HG03045 (cell line): ENCODE data around the gene SLFNL1.

ENCODE experiments used
- ATAC-seq: cut with Tn5 transposase; IDR thresholded peaks from one replicate; pipeline ENCODE4 v1.9.1; 2021; ENCODE audit warnings: mild to moderate bottlenecking, moderate library complexity; ENCODE audit not compliant: unreplicated experiment

Gene SLFNL1

DNA sequence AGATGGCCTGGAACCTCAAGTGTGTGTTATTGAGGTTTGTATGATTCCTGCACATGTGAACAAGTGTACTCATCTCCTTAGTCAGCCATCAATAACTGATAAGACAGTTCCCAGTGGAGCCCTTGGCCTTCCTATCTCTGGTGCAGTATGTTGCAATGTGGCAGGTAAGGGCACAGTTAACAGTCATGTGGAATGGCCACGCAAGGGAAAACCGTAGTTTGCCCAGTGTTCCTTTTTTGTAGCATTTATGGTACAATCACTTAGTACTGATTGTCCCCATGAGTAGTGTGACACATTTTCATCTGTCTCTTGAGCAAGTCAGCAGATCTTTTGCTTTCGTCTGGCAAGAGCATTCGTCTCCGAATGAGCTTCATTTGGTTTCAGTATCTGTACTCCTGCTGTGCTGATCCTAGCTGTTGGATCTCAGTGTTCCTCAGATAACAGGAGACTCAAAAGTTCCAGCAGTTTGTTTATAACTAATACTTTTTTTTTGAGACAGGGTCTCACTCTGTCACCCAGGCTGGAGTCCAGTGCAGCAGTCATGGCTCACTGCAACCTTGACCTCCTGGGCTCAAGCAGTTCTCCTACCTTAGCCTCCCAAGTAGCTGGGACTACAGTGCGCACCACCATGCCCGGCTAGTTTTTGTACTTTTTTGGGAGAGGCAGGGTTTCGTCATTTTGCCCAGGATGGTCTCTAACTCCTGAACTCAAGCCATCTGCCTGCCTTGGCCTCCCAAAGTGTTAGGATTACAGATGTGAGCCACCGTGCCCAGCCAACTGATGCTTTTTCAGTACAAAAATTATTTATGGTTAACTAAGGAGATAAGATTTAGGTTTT, 33.9 kb downstream of the SLFNL1 start:
- no peak for ATAC-seq

DNA sequence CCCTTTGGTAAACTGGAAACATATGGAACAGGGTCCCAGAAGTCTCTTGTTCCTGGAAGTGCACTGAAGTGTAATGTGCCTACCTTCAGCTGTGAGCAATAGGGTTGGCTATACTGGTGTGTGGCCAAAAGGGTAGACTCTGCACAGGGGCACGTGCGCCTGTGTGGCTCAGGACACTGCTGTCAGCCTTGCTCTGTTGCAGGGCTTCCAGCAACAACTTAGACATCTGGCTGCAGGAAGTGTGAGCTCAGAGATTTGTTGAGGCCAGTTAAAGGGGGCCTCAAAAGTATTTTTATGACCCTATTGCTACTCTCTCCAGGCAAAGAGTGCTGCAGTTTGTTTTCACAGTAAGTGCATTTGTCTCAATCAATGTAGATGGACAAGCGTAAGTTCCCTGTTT, 34.6 kb downstream of the SLFNL1 start:
- ATAC-seq = no peak

DNA sequence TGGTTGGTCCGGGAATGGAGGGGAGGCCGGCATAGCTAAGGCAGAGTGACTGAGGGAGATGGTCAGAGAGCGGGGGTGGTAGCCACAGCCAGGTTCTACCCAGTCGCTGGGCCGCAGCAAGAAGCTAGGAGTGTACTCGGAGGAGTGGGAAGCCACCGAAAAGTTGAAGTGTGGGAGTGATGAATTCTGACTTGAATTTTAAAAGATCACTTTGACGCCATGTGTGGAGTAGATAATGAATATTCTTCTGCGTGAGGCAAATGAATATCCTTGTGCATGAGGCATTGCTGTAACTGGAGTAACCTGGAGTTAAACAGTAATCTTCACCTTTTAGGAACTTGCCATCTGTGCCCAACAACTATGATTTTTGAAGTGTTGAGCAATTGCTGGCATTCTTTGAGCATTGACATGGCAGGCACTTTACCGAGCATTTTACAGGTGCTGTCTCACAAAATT, 35.2 kb downstream of the SLFNL1 start:
- ATAC-seq = no peak

DNA sequence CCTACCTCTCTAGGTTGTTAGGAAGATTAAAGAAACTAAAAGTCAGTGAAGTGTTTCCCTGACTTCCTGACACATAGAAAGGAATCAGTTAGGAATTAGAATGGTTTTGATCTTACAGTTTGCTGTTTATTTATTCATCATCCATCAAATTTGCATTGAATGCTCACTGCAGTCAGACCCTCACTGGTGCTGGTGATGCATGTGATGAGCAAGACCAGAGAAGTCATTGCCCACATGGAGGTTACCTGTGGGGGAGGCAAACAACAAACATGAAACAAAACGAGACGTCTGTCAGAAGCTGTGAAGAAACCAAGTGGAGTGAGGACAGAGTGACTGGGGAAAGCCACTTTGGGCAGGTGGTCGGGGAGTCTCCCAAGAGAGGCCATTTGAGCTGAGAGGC, 35.6 kb downstream of the SLFNL1 start:
- ATAC-seq = no peak

DNA sequence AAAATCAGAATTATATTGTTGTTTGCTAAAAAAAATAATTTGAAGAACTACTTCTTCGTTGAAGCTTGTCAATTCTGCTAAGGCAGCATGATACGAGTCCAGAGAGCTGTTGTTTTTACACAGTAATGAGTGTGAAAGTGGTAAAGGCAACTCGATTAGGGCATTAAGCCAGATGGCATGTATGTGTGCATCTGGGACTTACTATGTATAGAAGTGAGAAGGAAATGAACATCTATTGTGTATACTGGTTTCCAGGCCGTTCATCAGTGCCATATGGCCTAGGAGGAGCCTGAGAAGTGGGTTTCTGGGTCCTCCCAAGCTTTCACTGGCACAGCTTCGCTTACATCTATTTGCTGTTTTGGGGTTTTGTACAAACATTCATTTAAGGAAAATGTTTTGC, 36.4 kb downstream of the SLFNL1 start:
- no peak for ATAC-seq

DNA sequence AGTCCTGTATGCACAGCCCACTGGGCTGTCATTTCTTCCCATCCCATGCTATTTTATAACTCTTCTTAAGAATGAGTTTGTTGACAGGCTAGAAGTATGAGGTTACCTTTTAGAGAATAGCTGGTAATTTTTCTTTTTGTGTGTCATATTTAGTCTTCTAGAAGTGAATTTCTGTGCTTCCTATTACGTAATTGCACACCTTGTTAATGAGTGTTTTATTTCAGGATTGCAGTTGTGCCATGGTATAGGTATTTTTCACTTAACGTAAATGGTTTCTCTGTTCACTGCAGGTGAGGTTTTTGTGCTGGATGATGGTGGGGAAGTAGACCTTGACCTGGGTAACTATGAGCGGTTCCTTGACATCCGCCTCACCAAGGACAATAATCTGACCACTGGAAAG, 37.0 kb downstream of the SLFNL1 start:
- ATAC-seq = no peak

DNA sequence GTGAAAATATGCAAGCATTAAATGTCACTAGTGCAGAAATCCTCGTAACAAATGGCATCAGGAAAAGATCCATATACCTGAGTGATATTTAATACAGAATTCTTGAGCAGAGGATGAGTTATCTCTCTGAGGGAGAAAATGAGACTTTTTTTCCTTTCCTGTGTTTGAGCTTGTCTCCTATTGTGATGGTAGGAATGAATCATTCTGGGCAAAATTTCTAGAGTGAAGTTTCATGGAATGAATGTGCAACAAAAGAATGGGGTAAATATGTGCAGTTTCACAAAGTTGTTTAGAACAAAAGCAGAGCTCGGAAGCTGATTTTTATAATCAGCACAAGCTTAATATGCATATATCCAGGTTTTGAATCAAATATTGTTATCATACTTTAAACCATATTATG, 37.5 kb downstream of the SLFNL1 start:
- no peak for ATAC-seq

DNA sequence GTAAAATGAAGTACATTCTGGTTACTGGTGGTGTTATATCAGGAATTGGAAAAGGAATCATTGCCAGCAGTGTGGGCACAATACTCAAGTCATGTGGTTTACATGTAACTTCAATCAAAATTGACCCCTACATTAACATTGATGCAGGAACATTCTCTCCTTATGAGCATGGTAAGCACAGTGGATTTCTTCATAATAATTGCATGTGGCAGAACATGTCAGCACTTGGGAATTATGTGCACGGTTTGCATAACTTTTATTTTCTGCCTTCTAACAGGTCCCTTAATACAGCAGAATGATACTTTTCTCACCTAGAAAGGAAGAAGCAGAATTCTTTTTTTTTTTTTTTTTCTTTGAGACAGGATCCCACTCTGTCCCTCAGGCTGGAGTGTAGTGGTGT, 38.2 kb downstream of the SLFNL1 start:
- ATAC-seq = no peak

DNA sequence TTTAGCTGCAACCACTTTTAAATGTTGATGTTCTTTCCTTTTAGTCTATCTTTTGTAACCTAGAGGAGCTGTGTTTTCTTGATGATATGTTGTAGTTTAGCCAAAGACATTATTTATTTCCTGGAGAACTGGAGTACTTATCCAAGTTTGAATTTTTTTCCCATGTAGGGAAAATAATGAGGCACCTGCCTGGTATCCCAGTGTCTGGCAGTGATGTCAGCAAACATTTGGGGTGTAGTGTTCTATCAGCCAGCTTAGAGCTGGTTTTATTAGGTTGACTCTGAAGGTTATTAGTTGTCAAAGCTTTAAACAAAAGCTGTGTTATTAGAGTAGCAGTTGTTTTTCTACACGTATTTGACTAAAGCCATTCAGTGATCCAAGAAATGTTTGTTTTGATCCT, 38.8 kb downstream of the SLFNL1 start:
- no peak for ATAC-seq

DNA sequence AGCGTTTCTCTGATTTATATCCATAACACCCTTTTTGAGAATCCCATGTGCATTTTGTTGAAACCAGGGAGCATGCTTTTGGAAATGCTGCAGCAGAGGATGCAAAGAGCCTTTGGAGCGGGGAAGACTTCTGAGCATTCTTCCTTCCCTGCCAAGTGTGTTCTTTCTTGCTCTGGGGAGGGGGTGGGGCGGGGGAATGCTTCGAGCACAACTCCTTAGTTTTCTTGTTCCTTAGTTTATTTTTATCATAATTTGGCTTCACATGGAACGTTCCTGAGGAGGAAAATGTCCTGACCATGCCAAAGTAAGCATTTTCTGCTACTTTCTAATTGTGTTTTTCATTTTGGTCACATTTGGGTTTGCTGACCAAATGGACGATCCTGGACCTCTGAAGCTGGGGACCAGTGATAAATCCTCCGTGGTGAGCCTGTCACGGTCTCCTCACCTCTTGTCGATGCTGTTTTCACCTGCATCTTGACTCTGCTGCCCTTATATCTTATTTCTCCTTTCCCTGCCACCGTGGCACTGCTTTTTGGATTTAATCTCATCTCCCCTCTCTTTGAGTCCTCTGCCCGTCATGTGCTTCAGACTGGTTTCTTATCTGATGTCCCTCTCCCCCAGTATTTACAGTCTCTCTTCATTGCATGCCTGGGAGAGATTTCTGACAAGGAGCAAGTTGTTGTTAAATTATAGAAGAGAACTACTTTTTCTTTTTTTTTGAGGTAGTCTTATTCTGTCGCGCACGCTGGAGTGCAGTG, 39.7 kb downstream of the SLFNL1 start:
- no peak for ATAC-seq

DNA sequence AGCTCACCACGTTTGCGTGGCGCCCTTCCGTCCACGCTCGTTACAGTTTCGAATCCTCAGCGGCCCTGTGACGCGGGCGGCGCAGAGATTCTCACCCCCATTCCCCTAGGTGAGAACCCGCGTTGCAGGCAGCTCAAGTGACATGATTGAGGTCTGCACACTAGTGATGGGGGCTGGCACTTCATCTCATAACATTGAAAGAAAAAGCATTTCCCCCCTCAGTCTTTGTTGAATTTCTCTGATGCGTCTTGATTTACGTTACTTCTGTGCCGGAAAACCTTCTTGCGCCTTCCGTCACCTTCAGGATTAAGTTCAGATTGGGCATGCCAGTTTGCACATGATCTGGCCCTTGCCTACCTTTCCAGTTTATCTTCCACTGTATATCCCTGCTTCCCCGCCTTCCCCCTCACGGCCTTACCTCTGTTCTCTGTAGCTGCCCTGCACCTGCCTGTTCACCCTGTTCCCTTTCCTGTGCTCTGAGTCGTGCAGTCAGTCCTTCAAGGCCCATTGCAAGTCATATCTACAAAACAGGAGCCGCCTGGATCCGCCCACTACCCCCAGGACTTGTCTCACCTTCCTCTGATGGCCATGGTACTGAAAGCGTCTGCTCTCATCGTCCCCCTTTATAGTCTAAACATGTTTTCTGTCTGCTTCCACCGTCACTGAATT, 40.9 kb downstream of the SLFNL1 start:
- no peak for ATAC-seq

DNA sequence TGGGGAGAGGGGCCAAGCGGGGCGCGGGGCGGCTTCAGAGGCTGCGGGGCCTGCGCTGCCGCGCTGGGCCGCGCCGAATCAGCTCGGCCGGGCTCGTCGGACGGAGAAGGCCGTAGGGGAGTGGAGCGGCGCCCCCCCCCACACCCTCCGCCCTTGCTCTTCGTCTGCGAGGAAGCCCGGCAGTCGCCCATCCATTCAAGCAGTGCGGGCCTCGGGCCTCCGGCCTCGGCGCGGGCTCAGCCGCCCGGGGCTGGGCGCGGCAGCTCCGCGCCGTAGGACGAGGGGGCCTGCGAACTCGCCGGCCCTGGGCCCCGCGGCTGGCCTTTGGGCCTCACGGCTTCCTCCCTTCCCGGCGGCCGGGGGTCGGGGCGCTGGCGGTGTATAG, 41.5 kb downstream of the SLFNL1 start:
- peak; percentile 15 for ATAC-seq

DNA sequence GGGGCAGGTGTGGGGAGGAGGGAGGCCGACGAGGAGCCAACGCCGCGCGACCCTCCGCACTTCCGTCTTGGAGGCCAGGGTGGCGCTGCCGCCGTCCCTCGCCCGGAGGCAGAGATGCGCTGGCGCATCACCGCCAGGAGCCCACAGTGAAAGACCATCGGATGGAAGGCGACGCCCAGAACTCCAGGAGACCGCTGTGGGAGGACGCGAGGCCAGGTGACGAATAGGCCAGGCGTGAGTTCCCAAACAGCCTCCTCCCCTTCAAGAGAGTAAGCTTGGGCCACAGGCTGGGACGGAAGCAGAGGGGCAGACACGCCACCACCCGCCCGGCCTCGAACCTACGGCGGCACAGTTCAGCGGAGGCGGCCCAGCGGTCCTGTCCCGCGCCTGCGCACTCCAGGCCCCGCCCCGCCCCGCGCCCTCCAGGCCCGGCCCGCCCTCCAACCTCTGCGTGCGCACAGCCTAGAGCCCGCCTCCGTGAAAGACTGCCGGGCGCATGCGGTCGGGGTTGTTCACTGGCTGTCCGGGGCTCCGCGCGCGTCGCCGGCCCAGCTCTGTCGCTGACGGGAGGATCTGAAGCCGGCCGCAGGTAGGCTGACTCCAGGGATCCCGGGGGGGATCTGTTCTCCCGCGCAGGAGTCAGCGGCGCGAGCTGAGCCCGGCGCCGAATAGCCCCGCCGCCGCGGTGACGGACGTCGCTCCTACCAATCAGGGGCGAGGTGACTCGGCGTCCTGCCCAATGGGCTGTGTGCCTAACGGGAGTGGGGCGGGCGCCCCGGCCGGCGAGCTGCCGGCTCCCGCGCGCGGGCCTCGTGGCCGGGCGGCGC, 42.1 kb downstream of the SLFNL1 start, which contains the start of gene CTPS1:
CTPS1 (plus strand) TSS at position 456 of the 827 bp plus-strand sequence. CDS start 3,595 bp downstream, outside the sequence.
- ATAC-seq = peak; percentile 93

DNA sequence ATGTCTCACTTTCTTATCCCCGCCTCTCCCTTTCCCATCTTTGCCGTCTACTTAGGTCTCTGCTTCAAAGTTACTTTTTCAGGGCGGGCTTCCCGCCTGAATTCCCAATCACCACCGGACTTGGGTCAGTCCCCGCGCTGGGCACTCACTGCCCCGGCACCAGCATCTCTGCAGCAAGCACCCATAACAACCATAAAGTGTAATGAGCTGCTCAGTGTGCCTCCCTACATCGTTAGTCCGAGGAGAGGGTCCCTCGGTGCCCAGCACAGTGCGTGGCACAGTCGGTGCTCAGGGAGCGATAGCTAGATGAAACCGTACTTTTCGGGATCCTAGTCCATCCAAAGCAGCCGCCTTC, 42.7 kb downstream of the SLFNL1 start:
- no peak for ATAC-seq

DNA sequence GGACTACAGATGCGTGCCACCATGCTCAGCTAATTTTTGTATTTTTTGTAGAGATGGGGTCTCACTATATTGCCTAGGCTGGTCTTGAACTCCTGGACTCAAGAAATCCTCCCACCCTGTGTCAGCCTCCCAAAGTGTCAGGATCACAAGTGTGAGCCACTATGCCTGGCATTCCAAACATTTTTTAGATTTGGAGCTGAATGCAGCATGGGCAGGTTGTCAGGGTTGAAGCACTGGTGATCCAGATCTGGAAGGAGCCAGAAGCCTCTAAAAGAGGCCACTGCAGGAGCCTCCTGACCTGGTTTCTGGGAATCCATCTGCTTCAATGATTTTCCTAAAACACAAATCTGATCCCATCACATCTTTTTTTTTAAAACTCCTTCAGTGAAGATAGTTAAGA, 43.8 kb downstream of the SLFNL1 start:
- no peak for ATAC-seq

DNA sequence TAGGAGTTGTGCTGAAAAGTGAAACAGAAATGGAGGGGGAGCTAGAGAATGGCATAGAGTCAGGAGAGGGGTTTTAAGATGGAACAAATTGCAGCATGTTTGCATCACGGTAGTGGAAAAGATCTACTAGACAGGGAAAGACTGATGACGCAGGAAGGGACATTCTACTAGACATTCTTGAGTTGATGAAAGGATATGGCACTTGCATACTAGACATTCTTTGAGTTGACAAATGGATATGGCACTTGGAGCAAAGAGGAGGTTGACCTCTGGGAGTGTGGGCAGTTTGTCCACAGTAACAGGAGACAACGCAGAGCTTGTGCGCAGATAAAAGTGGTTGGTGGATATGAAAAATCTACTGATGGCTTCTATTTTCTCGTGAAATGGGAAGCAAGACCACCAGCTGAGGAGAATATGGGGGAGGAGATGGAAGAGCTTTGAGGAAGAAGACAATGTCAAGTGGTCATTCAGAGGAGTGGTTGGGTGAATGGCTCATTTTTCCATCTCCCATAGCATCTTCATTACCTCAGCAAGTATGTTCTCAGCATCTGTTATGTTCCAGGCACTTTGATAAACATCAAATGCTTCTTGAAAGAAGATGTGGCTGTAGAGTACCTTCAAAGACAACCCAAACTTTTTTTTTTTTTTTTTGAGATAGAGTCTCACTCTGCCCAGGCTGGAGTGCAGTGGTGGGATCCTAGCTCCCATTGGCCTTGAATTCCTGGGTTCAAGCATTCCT, 44.4 kb downstream of the SLFNL1 start:
- no peak for ATAC-seq

DNA sequence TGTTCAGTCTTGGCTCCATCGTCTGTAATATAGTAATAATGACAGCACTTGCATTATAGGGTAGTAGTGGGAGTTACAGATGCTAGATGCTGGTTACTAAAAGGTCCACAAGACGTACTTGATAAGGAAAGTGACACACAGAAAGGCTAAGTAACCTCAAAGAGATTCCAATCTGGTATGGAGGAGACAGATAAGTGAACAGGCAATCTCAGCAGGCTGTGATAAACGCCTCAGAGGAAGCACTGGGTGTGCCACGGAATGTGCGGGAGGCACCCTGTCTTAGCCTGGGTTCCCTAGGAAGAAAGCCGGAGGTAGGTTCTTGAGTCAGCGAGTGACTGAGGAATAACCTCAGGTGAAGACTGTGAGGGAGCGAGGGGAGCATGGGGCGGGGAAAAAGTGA, 46.6 kb downstream of the SLFNL1 start:
- ATAC-seq = no peak

DNA sequence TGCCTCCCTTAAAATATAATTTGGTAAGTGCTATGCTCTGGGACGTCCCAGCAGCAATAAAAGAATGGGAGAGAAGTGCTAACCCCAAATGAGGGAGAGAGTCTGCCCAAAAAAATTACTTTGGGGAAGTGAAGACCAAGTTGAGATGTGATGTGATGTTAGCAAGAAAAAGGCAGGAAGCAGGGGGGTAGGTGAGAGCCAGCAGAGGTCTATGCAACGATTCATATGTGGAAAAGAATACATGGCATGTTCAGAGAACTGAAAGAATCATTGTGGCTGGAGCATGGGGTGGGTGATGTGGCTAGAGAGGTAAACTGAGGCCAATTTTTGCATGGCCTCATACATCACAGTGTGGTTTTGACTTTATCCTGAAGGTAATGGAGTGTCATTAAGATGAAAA, 47.6 kb downstream of the SLFNL1 start:
- no peak for ATAC-seq

DNA sequence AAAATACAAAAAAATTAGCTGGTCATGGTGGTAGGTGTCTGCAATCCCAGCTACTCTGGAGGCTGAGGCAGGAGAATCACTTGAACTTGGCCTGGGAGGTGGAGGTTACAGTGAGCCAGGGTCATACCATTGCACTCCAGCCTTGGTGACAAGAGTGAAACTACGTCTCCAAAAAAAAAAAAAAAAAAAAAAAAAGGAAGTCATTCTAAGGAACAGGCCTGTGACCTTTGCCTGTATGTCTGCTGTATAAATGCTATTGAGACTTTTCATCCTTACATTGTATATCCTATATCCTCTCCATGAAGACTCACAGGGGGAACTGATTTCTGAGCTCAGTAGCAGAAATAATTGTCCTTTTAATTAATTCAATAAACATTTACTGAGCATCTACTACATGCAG, 49.6 kb downstream of the SLFNL1 start:
- no peak for ATAC-seq

DNA sequence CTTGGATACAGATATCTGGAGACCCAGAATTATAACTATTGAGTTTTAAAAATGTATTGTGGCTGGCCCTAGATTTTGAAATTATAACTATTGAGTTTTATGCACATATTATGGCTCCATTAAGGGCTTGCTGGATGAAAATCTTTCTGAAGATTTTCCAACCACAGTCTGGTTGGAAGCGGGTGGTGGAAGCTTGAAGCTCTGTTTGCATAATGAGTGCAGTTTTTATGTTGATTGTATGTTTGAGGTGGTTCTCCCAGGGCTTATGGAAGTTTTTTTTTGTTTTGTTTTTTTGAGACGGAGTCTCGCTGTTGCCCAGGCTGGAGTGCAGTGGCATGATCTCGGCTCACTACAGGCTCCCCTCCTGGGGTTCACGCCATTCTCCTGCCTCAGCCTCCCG, 52.1 kb downstream of the SLFNL1 start:
- no peak for ATAC-seq
